Esophagus squamous epithelium (tissue), 4 donors: ENCODE data around the gene CCNYL1.

Experiments used
- CTCF ChIP-seq, 6 experiments: fragments of 450-650 bp in 4 of 6; fragments of 200-600 bp in 2 of 6; sonication (generic) in 2 of 6; IDR thresholded peaks; one replicate each; pipeline ENCODE4 v1.5.1; 2016 to 2019; ENCODE audit warnings: antibody characterized with exemption in 6 of 6, mild to moderate bottlenecking in 4 of 6, moderate library complexity in 4 of 6
- POLR2A ChIP-seq, 4 donors: fragments of 450-650 bp; IDR thresholded peaks; one replicate each; pipeline ENCODE4 v1.6.1; 2017; ENCODE audit warnings: antibody characterized with exemption in 4 of 4, mild to moderate bottlenecking in 4 of 4, moderate library complexity in 3 of 4

GRCh38 chr2:207772081-207772843, 60.8 kb downstream of the CCNYL1 start:
- TF ChIP-seq CTCF (IDR thresholded peaks at IDR 0.05) (no peak), POLR2A (IDR thresholded peaks at IDR 0.05) (no peak)
